ENCODE measurements around the gene RHOG. TPM values are rescaled to one million over a fixed set of nuclear protein-coding genes. Genes with fewer than 3 reads are reported as not detected.

The RHOG gene
- total RNA-seq, 6 experiments from 2014 or later, result 13.9 to 31.5 (median 22.0) TPM

- Histone ChIP-seq H3K9me3 (no peaks in the 10 kb centered on the region), H3K27me3 (no peaks in the 10 kb centered on the region), H3K4me3 (no peak overlapping the region), H3K27ac (peak overlapping the region in 1 of 3 donors; percentile 18), H3K36me3 (no peaks in the 10 kb centered on the region), H3K4me1 (peaks cover 0 to 16% (median 0%) of the 10 kb centered on the region in 4 donors)
- WGBS (ENCODE audit: insufficient coverage, low coverage, low lambda C conversion rate, missing lambda C conversion rate), result 54% methylated on average over 4 of the region's 4 CpGs
- ATAC-seq (peak in 1 of 4 donors; percentile 4), DNase-seq (peak in 1 of 3 donors; percentile 42)
- TF ChIP-seq POLR2A (IDR thresholded peaks at IDR 0.05), result no peak
- TF ChIP-seq CTCF (IDR thresholded peaks at IDR 0.05), result no peak
- intact Hi-C loops (cut with DNase I), result no loop called here
Measured at GRCh38 chr11:3835751-3836150, 5.0 kb downstream of the RHOG start.

- TF ChIP-seq CTCF (IDR thresholded peaks at IDR 0.05), result no peak
- no peak for TF ChIP-seq POLR2A (IDR thresholded peaks at IDR 0.05)
- no peaks in the 10 kb centered on the region for H3K9me3 ChIP-seq
- intact Hi-C loops (cut with DNase I), result no loop called here
- DNase-seq (peak; percentile 50 to 70 (median 68)), ATAC-seq (peak; percentile 23 to 39 (median 30))
- H3K4me1 ChIP-seq, result peaks cover 0 to 12% (median 0%) of the 10 kb centered on the region in 4 donors
- 53% methylated on average over 7 of the region's 7 CpGs for WGBS (ENCODE audit: insufficient coverage, low coverage, low lambda C conversion rate, missing lambda C conversion rate)
- H3K27me3 ChIP-seq, result no peaks in the 10 kb centered on the region
- H3K4me3 ChIP-seq, result no peak overlapping the region
- peaks cover 0 to 3% (median 1%) of the 10 kb centered on the region in 4 donors for H3K36me3 ChIP-seq
- H3K27ac ChIP-seq, result peak overlapping the region in 1 of 3 donors; percentile 27
Measured at GRCh38 chr11:3834664-3835461, 5.9 kb downstream of the RHOG start.

- ATAC-seq, result no peak
- intact Hi-C loops (cut with DNase I), result no loop called here
- Histone ChIP-seq H3K27ac (peak overlapping the region in 1 of 3 donors; percentile 27), H3K4me3 (no peak overlapping the region), H3K36me3 (peaks cover 0 to 3% (median 1%) of the 10 kb centered on the region in 4 donors), H3K4me1 (peaks cover 0 to 11% (median 0%) of the 10 kb centered on the region in 4 donors), H3K27me3 (no peaks in the 10 kb centered on the region), H3K9me3 (no peaks in the 10 kb centered on the region)
- WGBS (ENCODE audit: insufficient coverage, low coverage, low lambda C conversion rate, missing lambda C conversion rate), result 57% methylated on average over 4 of the region's 4 CpGs
- TF ChIP-seq CTCF (IDR thresholded peaks at IDR 0.05) (no peak), POLR2A (IDR thresholded peaks at IDR 0.05) (no peak)
- DNase-seq, result no peak
Measured at GRCh38 chr11:3834349-3834663, 6.5 kb downstream of the RHOG start.

GRCh38 chr11:3833449-3833848 is 7.3 kb downstream of the RHOG start:
- Histone ChIP-seq H3K4me3 (no peak overlapping the region), H3K27ac (no peak overlapping the region), H3K9me3 (no peaks in the 10 kb centered on the region), H3K27me3 (no peaks in the 10 kb centered on the region), H3K36me3 (peaks cover 0 to 3% (median 1%) of the 10 kb centered on the region in 4 donors), H3K4me1 (peaks cover 0 to 11% (median 0%) of the 10 kb centered on the region in 4 donors)
- no peak for DNase-seq
- TF ChIP-seq POLR2A (IDR thresholded peaks at IDR 0.05) (no peak), CTCF (IDR thresholded peaks at IDR 0.05) (no peak)
- intact Hi-C loops (cut with DNase I), result no loop called here
- no peak for ATAC-seq
- WGBS (ENCODE audit: insufficient coverage, low coverage, low lambda C conversion rate, missing lambda C conversion rate), result 87% methylated on average over 2 of the region's 2 CpGs
